ENCODE measurements around the gene SF3B3.

DNA sequence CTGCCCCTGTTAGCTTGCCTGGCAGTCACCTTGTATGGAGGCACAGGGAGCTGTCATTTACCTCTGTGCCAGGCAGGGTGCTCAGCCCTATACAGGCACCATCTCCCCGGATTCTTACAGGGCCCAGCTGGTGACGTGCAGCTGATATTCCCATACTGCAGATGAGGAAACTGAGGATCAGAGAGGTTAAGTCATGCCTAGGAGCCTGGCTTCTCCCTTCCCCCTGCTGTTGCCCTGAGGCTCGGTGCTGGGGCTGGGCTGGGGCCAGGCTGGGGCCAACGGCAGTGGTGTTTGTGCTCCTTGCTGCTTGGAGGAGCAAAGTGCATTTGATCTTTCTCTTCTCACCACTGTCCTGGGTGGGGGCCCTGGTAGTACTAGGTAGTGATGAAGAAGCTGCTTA lies 68.0 kb downstream of the SF3B3 start:
- no peak for TF ChIP-seq MXI1 (IDR thresholded peaks at IDR 0.05; ENCODE audit: low read depth, low read length)
- TF ChIP-seq, protein P1, sequence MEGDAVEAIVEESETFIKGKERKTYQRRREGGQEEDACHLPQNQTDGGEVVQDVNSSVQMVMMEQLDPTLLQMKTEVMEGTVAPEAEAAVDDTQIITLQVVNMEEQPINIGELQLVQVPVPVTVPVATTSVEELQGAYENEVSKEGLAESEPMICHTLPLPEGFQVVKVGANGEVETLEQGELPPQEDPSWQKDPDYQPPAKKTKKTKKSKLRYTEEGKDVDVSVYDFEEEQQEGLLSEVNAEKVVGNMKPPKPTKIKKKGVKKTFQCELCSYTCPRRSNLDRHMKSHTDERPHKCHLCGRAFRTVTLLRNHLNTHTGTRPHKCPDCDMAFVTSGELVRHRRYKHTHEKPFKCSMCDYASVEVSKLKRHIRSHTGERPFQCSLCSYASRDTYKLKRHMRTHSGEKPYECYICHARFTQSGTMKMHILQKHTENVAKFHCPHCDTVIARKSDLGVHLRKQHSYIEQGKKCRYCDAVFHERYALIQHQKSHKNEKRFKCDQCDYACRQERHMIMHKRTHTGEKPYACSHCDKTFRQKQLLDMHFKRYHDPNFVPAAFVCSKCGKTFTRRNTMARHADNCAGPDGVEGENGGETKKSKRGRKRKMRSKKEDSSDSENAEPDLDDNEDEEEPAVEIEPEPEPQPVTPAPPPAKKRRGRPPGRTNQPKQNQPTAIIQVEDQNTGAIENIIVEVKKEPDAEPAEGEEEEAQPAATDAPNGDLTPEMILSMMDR (IDR thresholded peaks at IDR 0.05): no peak

All from SK-N-SH (cell line).